ENCODE results near the gene TBC1D8. TPM values are rescaled to one million over a fixed set of nuclear protein-coding genes. Genes with fewer than 3 reads are reported as not detected.
"Not testable (repeated sequence)": the region's sequence is repeated elsewhere in the genome, so short reads cannot be mapped to it uniquely, and the experiment has no call there.

The TBC1D8 gene
- total and polyA plus RNA-seq, 2 donors (not counting 1 experiment from before 2014, with no cell fraction given) = 1.7 to 15.7 TPM

DNA sequence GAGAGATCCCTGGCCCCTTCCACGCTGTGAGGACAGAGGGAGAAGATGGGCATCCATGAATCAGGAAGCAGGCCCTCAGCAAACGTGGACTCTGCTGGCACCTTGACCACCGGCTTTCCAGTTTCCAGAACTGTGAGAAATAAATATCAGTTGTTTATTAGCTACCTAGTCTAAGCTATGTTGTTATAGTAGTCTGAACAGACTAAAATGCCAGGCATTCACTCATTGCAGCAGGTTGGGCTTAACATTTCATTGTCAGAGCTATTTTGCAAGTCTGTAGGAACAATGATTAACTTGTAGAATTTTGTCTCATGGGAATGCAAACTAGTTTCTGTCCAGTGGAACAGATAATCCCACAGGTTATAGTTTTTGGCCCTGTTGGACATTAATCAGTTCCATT is 24.8 kb upstream of the TBC1D8 start:
- H3K9me3 Mint-ChIP-seq (ENCODE audit: insufficient read depth) = peaks cover 4% of the 10 kb centered on the region
- no peak overlapping the region for H3K27ac Mint-ChIP-seq
- Histone ChIP-seq H3K4me3 (ENCODE audit: control extremely low read depth in 1 of 5, extremely low read depth in 1 of 5, insufficient read depth in 1 of 5, low read depth in 2 of 5, low read length in 4 of 5) (no peak overlapping the region), H3K4me1 (ENCODE audit: control insufficient read depth in 2 of 2, insufficient read depth in 2 of 2, low read length in 2 of 2) (peaks cover 14 to 20% of the 10 kb centered on the region in 2 donors), H3K9me3 (ENCODE audit: control extremely low read depth in 1 of 3, control insufficient read depth in 2 of 3, insufficient read depth in 1 of 3, low read length in 2 of 3) (peaks cover 1 to 16% (median 11%) of the 10 kb centered on the region in 3 donors), H3K79me2 (ENCODE audit: control insufficient read depth, insufficient read depth, low read length) (no peaks in the 10 kb centered on the region), H2AFZ (ENCODE audit: insufficient read depth, low read depth, low read length, poor library complexity, severe bottlenecking) (no peak overlapping the region), H3K9ac (ENCODE audit: low read length) (no peak overlapping the region), H3K27me3 (replicated peaks in 1 of 4; ENCODE audit: control extremely low read depth in 1 of 4, control insufficient read depth in 3 of 4, insufficient read depth in 4 of 4, low read length in 3 of 4) (no peaks in the 10 kb centered on the region), H4K20me1 (ENCODE audit: control insufficient read depth, insufficient read depth, low read length, poor library complexity, severe bottlenecking) (no peaks in the 10 kb centered on the region), H3K4me2 (replicated peaks; ENCODE audit: low read depth, low read length, poor library complexity, severe bottlenecking) (no peak overlapping the region), H3K27ac (ENCODE audit: low read length in 2 of 2) (no peak overlapping the region), H3K36me3 (replicated peaks in 1 of 2; ENCODE audit: control extremely low read depth in 1 of 2, control insufficient read depth in 1 of 2, extremely low read depth in 1 of 2, insufficient read depth in 2 of 2, low read length in 1 of 2) (no peaks in the 10 kb centered on the region)
- H3K4me3 Mint-ChIP-seq = no peak overlapping the region
- peaks cover 24% of the 10 kb centered on the region for H3K4me1 Mint-ChIP-seq
- TF ChIP-seq, protein P1, sequence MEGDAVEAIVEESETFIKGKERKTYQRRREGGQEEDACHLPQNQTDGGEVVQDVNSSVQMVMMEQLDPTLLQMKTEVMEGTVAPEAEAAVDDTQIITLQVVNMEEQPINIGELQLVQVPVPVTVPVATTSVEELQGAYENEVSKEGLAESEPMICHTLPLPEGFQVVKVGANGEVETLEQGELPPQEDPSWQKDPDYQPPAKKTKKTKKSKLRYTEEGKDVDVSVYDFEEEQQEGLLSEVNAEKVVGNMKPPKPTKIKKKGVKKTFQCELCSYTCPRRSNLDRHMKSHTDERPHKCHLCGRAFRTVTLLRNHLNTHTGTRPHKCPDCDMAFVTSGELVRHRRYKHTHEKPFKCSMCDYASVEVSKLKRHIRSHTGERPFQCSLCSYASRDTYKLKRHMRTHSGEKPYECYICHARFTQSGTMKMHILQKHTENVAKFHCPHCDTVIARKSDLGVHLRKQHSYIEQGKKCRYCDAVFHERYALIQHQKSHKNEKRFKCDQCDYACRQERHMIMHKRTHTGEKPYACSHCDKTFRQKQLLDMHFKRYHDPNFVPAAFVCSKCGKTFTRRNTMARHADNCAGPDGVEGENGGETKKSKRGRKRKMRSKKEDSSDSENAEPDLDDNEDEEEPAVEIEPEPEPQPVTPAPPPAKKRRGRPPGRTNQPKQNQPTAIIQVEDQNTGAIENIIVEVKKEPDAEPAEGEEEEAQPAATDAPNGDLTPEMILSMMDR (IDR thresholded peaks at IDR 0.05) = no peak
- no peak for TF ChIP-seq EZH2 (IDR thresholded peaks at IDR 0.05; ENCODE audit: borderline replicate concordance, insufficient read depth, low read depth, low read length, poor library complexity, severe bottlenecking)
- no peaks in the 10 kb centered on the region for H3K27me3 Mint-ChIP-seq
- ChIA-PET CTCF (no interaction called here), POLR2A (no interaction called here)
- no peak for DNase-seq
- intact Hi-C loops (cut with micrococcal nuclease) = no loop called here
- WGBS (ENCODE audit: insufficient coverage) = 88% methylated on average over 1 of the region's 3 CpGs
- no peak for ATAC-seq (ENCODE audit: low read depth)

DNA sequence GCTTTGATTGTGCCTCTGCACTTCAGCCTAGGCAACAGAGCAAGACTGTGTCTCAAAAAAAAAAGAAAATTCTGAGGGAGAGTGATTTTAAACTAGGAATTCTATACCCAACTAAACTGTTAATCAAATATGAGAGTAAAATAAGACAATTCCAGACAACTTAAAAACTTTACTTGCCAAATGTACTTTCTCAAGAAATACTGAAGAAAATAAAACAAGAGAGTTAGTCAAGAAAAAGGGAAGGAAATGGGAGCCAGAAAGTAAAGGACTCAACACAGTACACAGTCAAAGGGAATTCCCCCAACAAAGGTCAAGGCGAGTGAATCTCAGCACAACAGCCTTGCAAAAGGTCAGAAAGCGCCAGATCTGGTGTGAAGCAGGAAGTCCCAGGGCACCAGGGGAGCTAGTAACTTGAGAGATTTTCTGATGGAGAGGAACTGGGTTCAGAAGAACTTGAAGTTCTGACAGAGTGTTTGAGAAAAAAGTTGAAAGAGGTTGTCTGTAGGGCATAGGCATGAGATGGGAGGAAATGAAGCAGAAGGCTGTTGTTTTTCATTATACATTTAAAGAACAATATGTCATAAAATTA is 22.6 kb upstream of the TBC1D8 start:
- peaks cover 24% of the 10 kb centered on the region for H3K4me1 Mint-ChIP-seq
- H3K4me3 ChIP-seq (ENCODE audit: control extremely low read depth in 1 of 5, extremely low read depth in 1 of 5, insufficient read depth in 1 of 5, low read depth in 2 of 5, low read length in 4 of 5) = no peak overlapping the region
- peak overlapping the region; percentile 44 for H3K4me3 Mint-ChIP-seq
- peak; percentile 62 for DNase-seq
- H3K27ac ChIP-seq (ENCODE audit: low read length in 2 of 2) = peak overlapping the region in 1 of 2 donors; percentile 69
- H3K9me3 ChIP-seq (ENCODE audit: control extremely low read depth in 1 of 3, control insufficient read depth in 2 of 3, insufficient read depth in 1 of 3, low read length in 2 of 3) = peaks cover 1 to 29% (median 16%) of the 10 kb centered on the region in 3 donors
- no peaks in the 10 kb centered on the region for H3K79me2 ChIP-seq (ENCODE audit: control insufficient read depth, insufficient read depth, low read length)
- no peaks in the 10 kb centered on the region for H3K27me3 ChIP-seq (replicated peaks in 1 of 4; ENCODE audit: control extremely low read depth in 1 of 4, control insufficient read depth in 3 of 4, insufficient read depth in 4 of 4, low read length in 3 of 4)
- WGBS (ENCODE audit: insufficient coverage) = 0% methylated on average over 1 of the region's 2 CpGs
- TF ChIP-seq, protein P1 (IDR thresholded peaks at IDR 0.05) = no peak
- TF ChIP-seq EZH2 (IDR thresholded peaks at IDR 0.05; ENCODE audit: borderline replicate concordance, insufficient read depth, low read depth, low read length, poor library complexity, severe bottlenecking) = no peak
- ChIA-PET POLR2A (interaction anchor here (0.5 to 2.0 kb wide), 5 partner anchors 11 to 31 kb away, joined by 3 to 8 read pairs (median 4); no protein-coding TSS in a partner anchor), CTCF (interaction anchor here (0.8 to 2.6 kb wide), 8 partner anchors 14 to 167 kb away, joined by 3 to 21 read pairs (median 5); no protein-coding TSS in a partner anchor)
- peak; percentile 99 for ATAC-seq (ENCODE audit: low read depth)
- H3K36me3 ChIP-seq (replicated peaks in 1 of 2; ENCODE audit: control extremely low read depth in 1 of 2, control insufficient read depth in 1 of 2, extremely low read depth in 1 of 2, insufficient read depth in 2 of 2, low read length in 1 of 2) = no peaks in the 10 kb centered on the region
- no peak overlapping the region for H3K9ac ChIP-seq (ENCODE audit: low read length)
- H3K27ac Mint-ChIP-seq = peak overlapping the region; percentile 84
- peaks cover 10% of the 10 kb centered on the region for H3K9me3 Mint-ChIP-seq (ENCODE audit: insufficient read depth)
- no peaks in the 10 kb centered on the region for H4K20me1 ChIP-seq (ENCODE audit: control insufficient read depth, insufficient read depth, low read length, poor library complexity, severe bottlenecking)
- H3K4me2 ChIP-seq (replicated peaks; ENCODE audit: low read depth, low read length, poor library complexity, severe bottlenecking) = peak overlapping the region; percentile 27
- intact Hi-C loops (cut with micrococcal nuclease) = loop anchor here (1.0 to 5.0 kb wide), 2 partner anchors 22 to 78 kb away; partner anchors contain the start of genes CNOT11 and TBC1D8
- H2AFZ ChIP-seq (ENCODE audit: insufficient read depth, low read depth, low read length, poor library complexity, severe bottlenecking) = peak overlapping the region; percentile 13
- H3K27me3 Mint-ChIP-seq = no peaks in the 10 kb centered on the region
- H3K4me1 ChIP-seq (ENCODE audit: control insufficient read depth in 2 of 2, insufficient read depth in 2 of 2, low read length in 2 of 2) = peaks cover 14 to 20% of the 10 kb centered on the region in 2 donors

DNA sequence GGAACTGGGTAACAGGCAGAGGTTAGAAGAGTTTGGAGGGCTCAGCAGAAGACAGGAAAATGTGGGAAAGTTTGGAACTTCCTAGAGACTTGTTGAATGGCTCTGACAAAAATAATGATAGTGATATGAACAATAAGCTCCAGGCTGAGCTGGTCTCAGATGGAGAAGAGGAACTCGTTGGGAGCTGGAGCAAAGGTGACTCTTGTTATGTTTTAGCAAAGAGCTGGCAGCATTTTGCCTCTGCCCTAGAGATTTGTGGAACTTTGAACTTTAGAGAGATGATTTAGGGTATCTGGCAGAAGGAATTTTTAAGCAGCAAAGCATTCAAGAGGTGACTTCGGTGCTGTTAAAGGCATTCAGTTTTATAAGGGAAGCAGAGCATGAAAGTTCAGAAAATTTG is 18.6 kb upstream of the TBC1D8 start:
- intact Hi-C loops (cut with micrococcal nuclease) = loop anchor here (5.0 kb wide), 1 partner anchor 82 kb away; the partner anchor contains the start of gene CNOT11
- H3K4me3 ChIP-seq (ENCODE audit: control extremely low read depth in 1 of 5, extremely low read depth in 1 of 5, insufficient read depth in 1 of 5, low read depth in 2 of 5, low read length in 4 of 5); DNase-seq; H3K4me2 ChIP-seq (replicated peaks; ENCODE audit: low read depth, low read length, poor library complexity, severe bottlenecking); H2AFZ ChIP-seq (ENCODE audit: insufficient read depth, low read depth, low read length, poor library complexity, severe bottlenecking); H4K20me1 ChIP-seq (ENCODE audit: control insufficient read depth, insufficient read depth, low read length, poor library complexity, severe bottlenecking); ATAC-seq (ENCODE audit: low read depth); H3K9ac ChIP-seq (ENCODE audit: low read length); H3K27me3 Mint-ChIP-seq; H3K4me3 Mint-ChIP-seq; H3K79me2 ChIP-seq (ENCODE audit: control insufficient read depth, insufficient read depth, low read length); H3K27ac Mint-ChIP-seq; H3K27me3 ChIP-seq (replicated peaks in 1 of 4; ENCODE audit: control extremely low read depth in 1 of 4, control insufficient read depth in 3 of 4, insufficient read depth in 4 of 4, low read length in 3 of 4); H3K36me3 ChIP-seq (replicated peaks in 1 of 2; ENCODE audit: control extremely low read depth in 1 of 2, control insufficient read depth in 1 of 2, extremely low read depth in 1 of 2, insufficient read depth in 2 of 2, low read length in 1 of 2); H3K27ac ChIP-seq (ENCODE audit: low read length in 2 of 2): not testable (repeated sequence)
- H3K9me3 ChIP-seq (ENCODE audit: control extremely low read depth in 1 of 3, control insufficient read depth in 2 of 3, insufficient read depth in 1 of 3, low read length in 2 of 3) = peaks cover 1 to 46% (median 16%) of the 10 kb centered on the region in 3 donors
- peaks cover 14 to 17% of the 10 kb centered on the region in 2 donors for H3K4me1 ChIP-seq (ENCODE audit: control insufficient read depth in 2 of 2, insufficient read depth in 2 of 2, low read length in 2 of 2)
- Mint-ChIP-seq H3K4me1 (peaks cover 19% of the 10 kb centered on the region), H3K9me3 (ENCODE audit: insufficient read depth) (peaks cover 18% of the 10 kb centered on the region)
- WGBS (ENCODE audit: insufficient coverage) = 75% methylated on average over 1 of the region's 2 CpGs
- POLR2A ChIA-PET = interaction anchor here (0.6 kb wide), 1 partner anchor 33 kb away, joined by 6 read pairs; no protein-coding TSS in a partner anchor
- CTCF ChIA-PET = interaction anchor here (0.7 to 1.2 kb wide), 2 partner anchors 157 to 161 kb away, joined by 3 to 4 read pairs; no protein-coding TSS in a partner anchor

Data from B cell (primary cell).